H9 (cell line): ENCODE data around the gene GALR3. TPM values are rescaled to one million over a fixed set of nuclear protein-coding genes. Genes with fewer than 3 reads are reported as not detected.

Source experiments
- DNase-seq: peaks from one replicate; pipeline ENCODE4 v3.0.0-alpha.2; 2017
- H2AFZ ChIP-seq: one replicate; pipeline ENCODE4 v1.6.1; 2013; ENCODE audit warnings: mild to moderate bottlenecking, low read length, control low read depth, moderate library complexity
- H2AK5ac ChIP-seq: 2 replicates; pipeline ENCODE4 v1.6.1; 2013; ENCODE audit warnings: low read length, control low read depth, mixed read lengths; ENCODE audit not compliant: insufficient read length
- H2BK120ac ChIP-seq: one replicate; pipeline ENCODE4 v1.6.1; 2013; ENCODE audit warnings: low read depth, mild to moderate bottlenecking, low read length, control low read depth, inconsistent platforms; ENCODE audit not compliant: poor library complexity, severe bottlenecking
- H2BK12ac ChIP-seq: 2 replicates; pipeline ENCODE4 v1.6.1; 2013; ENCODE audit warnings: low read length, control low read depth, mixed read lengths, low read depth; ENCODE audit not compliant: insufficient read length
- H2BK15ac ChIP-seq: 2 replicates; pipeline ENCODE4 v1.6.1; 2013; ENCODE audit warnings: low read depth, low read length, control low read depth
- H2BK20ac ChIP-seq: one replicate; pipeline ENCODE4 v1.6.1; 2013; ENCODE audit warnings: low read depth, mild to moderate bottlenecking, low read length, control low read depth, inconsistent platforms; ENCODE audit not compliant: poor library complexity, severe bottlenecking
- H2BK5ac ChIP-seq: 2 replicates; pipeline ENCODE4 v1.6.1; 2013; ENCODE audit warnings: low read length, control low read depth, mixed read lengths; ENCODE audit not compliant: insufficient read length
- H3K14ac ChIP-seq: 2 replicates; pipeline ENCODE4 v1.6.1; 2013; ENCODE audit warnings: low read length, control low read depth; ENCODE audit not compliant: insufficient read depth
- H3K18ac ChIP-seq: 2 replicates; pipeline ENCODE4 v1.6.1; 2013; ENCODE audit warnings: low read depth, mild to moderate bottlenecking, mixed read lengths, low read length, control low read depth; ENCODE audit not compliant: insufficient read length
- H3K23ac ChIP-seq: 2 replicates; pipeline ENCODE4 v1.6.1; 2013; ENCODE audit warnings: low read length, control low read depth, mixed read lengths, low read depth; ENCODE audit not compliant: insufficient read length
- H3K23me2 ChIP-seq: 2 replicates; pipeline ENCODE4 v1.6.1; 2013; ENCODE audit warnings: low read depth, mild to moderate bottlenecking, mixed read lengths, low read length, control low read depth; ENCODE audit not compliant: insufficient read length, poor library complexity, severe bottlenecking
- H3K27ac ChIP-seq: 2 replicates; pipeline ENCODE4 v1.5.1; 2013; ENCODE audit warnings: low read length, control low read depth, mixed read lengths, low read depth; ENCODE audit not compliant: insufficient read length
- H3K27me3 ChIP-seq: 2 replicates; pipeline ENCODE4 v1.6.1; 2013; ENCODE audit warnings: low read length, control low read depth, inconsistent platforms; ENCODE audit not compliant: insufficient read depth
- H3K4ac ChIP-seq: 2 replicates; pipeline ENCODE4 v1.6.1; 2013; ENCODE audit warnings: low read depth, mild to moderate bottlenecking, control low read depth, inconsistent platforms, low read length, moderate library complexity
- H3K4me1 ChIP-seq: 2 replicates; pipeline ENCODE4 v1.6.1; 2013; ENCODE audit warnings: low read length, control low read depth, inconsistent platforms; ENCODE audit not compliant: insufficient read depth
- H3K4me2 ChIP-seq: 2 replicates; pipeline ENCODE4 v1.6.1; 2013; ENCODE audit warnings: low read length, control low read depth, mixed read lengths; ENCODE audit not compliant: insufficient read length, insufficient read depth
- H3K56ac ChIP-seq: 2 replicates; pipeline ENCODE4 v1.6.1; 2013; ENCODE audit warnings: low read depth, mild to moderate bottlenecking, mixed read lengths, low read length, control low read depth; ENCODE audit not compliant: insufficient read length
- H3K79me1 ChIP-seq: 2 replicates; pipeline ENCODE4 v1.6.1; 2013; ENCODE audit warnings: low read depth, mild to moderate bottlenecking, moderate library complexity, low read length, control low read depth, inconsistent platforms; ENCODE audit not compliant: insufficient read depth, poor library complexity, severe bottlenecking
- H3K79me2 ChIP-seq: 2 replicates; pipeline ENCODE4 v1.6.1; 2013; ENCODE audit warnings: low read length, control low read depth, inconsistent platforms; ENCODE audit not compliant: insufficient read depth
- H3K9ac ChIP-seq: 2 replicates; pipeline ENCODE4 v1.6.1; 2013; ENCODE audit warnings: low read length, control low read depth, mixed read lengths; ENCODE audit not compliant: insufficient read length; ENCODE audit errors: extremely low read depth
- H3K9me3 ChIP-seq: one replicate; pipeline ENCODE4 v1.6.1; 2013; ENCODE audit warnings: low read depth, low read length, inconsistent platforms; ENCODE audit not compliant: control insufficient read depth
- H3T11ph ChIP-seq: one replicate; pipeline ENCODE4 v1.6.1; 2013; ENCODE audit warnings: mild to moderate bottlenecking, low read length, control low read depth, inconsistent platforms
- H4K20me1 ChIP-seq: one replicate; pipeline ENCODE4 v1.6.1; 2013; ENCODE audit not compliant: control insufficient read depth, insufficient read length, insufficient read depth
- H4K5ac ChIP-seq: 2 replicates; pipeline ENCODE4 v1.6.1; 2013; ENCODE audit warnings: low read depth, mild to moderate bottlenecking, mixed read lengths, low read length, control low read depth; ENCODE audit not compliant: insufficient read length
- H4K8ac ChIP-seq: replicated peaks from 2 replicates; pipeline ENCODE4 v1.6.1; 2013; ENCODE audit warnings: low read length, control low read depth, mixed read lengths, low read depth; ENCODE audit not compliant: insufficient read length
- H4K91ac ChIP-seq: 2 replicates; pipeline ENCODE4 v1.6.1; 2013; ENCODE audit warnings: low read depth, mild to moderate bottlenecking, moderate library complexity, mixed read lengths, low read length, control low read depth; ENCODE audit not compliant: insufficient read length
- H3K27ac Mint-ChIP-seq, 3 experiments: 2 replicates in 2 of 3; 3 replicates in 1 of 3; pipeline ENCODE4 v1.8.0; 2020 to 2021; ENCODE audit warnings: mixed read lengths in 3 of 3, mild to moderate bottlenecking in 1 of 3, moderate library complexity in 1 of 3
- H3K27me3 Mint-ChIP-seq: 2 replicates; pipeline ENCODE4 v1.8.0; 2021; ENCODE audit warnings: low read depth, mild to moderate bottlenecking, moderate library complexity, mixed read lengths
- H3K36me3 Mint-ChIP-seq, 3 experiments: 2 replicates in 2 of 3; 3 replicates in 1 of 3; pipeline ENCODE4 v1.8.0; 2020 to 2021; ENCODE audit warnings: low read depth in 3 of 3, mixed read lengths in 3 of 3; ENCODE audit not compliant: insufficient read depth in 1 of 3
- H3K4me1 Mint-ChIP-seq, 2 experiments: 2 replicates each; pipeline ENCODE4 v1.8.0; 2020; ENCODE audit warnings: mixed read lengths in 2 of 2
- H3K4me3 Mint-ChIP-seq, 2 experiments: 2 replicates in 1 of 2; 3 replicates in 1 of 2; pipeline ENCODE4 v1.8.0; 2020 to 2021; ENCODE audit warnings: mild to moderate bottlenecking in 2 of 2, mixed read lengths in 2 of 2, moderate library complexity in 1 of 2
- H3K9me3 Mint-ChIP-seq, 2 experiments: 2 replicates in 1 of 2; 3 replicates in 1 of 2; pipeline ENCODE4 v1.8.0; 2020; ENCODE audit warnings: mild to moderate bottlenecking in 2 of 2, mixed read lengths in 2 of 2, moderate library complexity in 1 of 2
- CTCF ChIP-seq: fragments of 200-600 bp; sonication (generic); conservative IDR thresholded peaks from 3 replicates; pipeline ENCODE4 v1.8.0; 2021; ENCODE audit warnings: antibody characterized with exemption, mild to moderate bottlenecking
- WGBS: extraction: QIAGEN DNeasy Blood & Tissue Kit; methylation state at CpG from one replicate; pipeline ENCODE4 v1.1.7; 2013; ENCODE audit warnings: missing lambda C conversion rate, low lambda C conversion rate, mixed read lengths; ENCODE audit not compliant: insufficient read length; ENCODE audit errors: extremely low coverage; 5-methylcytosine and 5-hydroxymethylcytosine counted together
- total RNA-seq: library from RNA; stranded (reverse); gene quantifications from 2 replicates; pipeline ENCODE4 v1.2.1, GENCODE V29; 2021

GALR3 gene
- total RNA-seq, 1 experiment from 2014 or later, result 0.59 TPM

GRCh38 chr22:37842015-37842793, 19.0 kb downstream of the GALR3 start:
- no peak for TF ChIP-seq CTCF
- no peaks in the 10 kb centered on the region for H3K27me3 ChIP-seq
- no peaks in the 10 kb centered on the region for H3K23me2 ChIP-seq
- WGBS, result no CpG with 5 or more reads among the region's 10 CpGs
- H3K23ac ChIP-seq, result no peak overlapping the region
- Mint-ChIP-seq H3K4me1 (peaks cover 3 to 10% of the 10 kb centered on the region in 2 experiments; a peak in 1 of 4 replicates), H3K27ac (no peak overlapping the region), H3K36me3 (peaks cover 0 to 22% (median 7%) of the 10 kb centered on the region in 3 experiments; a peak in 4 of 7 replicates), H3K27me3 (no peaks in the 10 kb centered on the region), H3K4me3 (peak overlapping the region; percentile 85 to 93), H3K9me3 (no peaks in the 10 kb centered on the region)
- no peak overlapping the region for H2BK120ac ChIP-seq
- DNase-seq, result no peak
- no peaks in the 10 kb centered on the region for H3K4me1 ChIP-seq
- no peaks in the 10 kb centered on the region for H3K9me3 ChIP-seq
- H4K5ac ChIP-seq, result no peak overlapping the region
- no peaks in the 10 kb centered on the region; the same call in 1 of the 2 replicates for H3K79me2 ChIP-seq
- H3K4ac ChIP-seq, result no peak overlapping the region
- no peak overlapping the region for H3K18ac ChIP-seq
- H3K9ac ChIP-seq, result no peak overlapping the region
- H2BK5ac ChIP-seq, result no peak overlapping the region
- H4K20me1 ChIP-seq, result no peaks in the 10 kb centered on the region
- no peaks in the 10 kb centered on the region for H3K79me1 ChIP-seq
- H4K8ac ChIP-seq, result no peak overlapping the region
- H3K27ac ChIP-seq, result no peak overlapping the region
- H3T11ph ChIP-seq, result no peak overlapping the region
- H2BK12ac ChIP-seq, result no peak overlapping the region
- no peak overlapping the region for H3K56ac ChIP-seq
- H2AK5ac ChIP-seq, result no peak overlapping the region
- H3K4me2 ChIP-seq, result no peak overlapping the region
- H4K91ac ChIP-seq, result no peak overlapping the region
- H2AFZ ChIP-seq, result no peak overlapping the region
- no peak overlapping the region for H2BK15ac ChIP-seq
- no peak overlapping the region for H3K14ac ChIP-seq
- H2BK20ac ChIP-seq, result no peak overlapping the region
